ENCODE results near the gene ZBP1.

ZBP1 gene

DNA sequence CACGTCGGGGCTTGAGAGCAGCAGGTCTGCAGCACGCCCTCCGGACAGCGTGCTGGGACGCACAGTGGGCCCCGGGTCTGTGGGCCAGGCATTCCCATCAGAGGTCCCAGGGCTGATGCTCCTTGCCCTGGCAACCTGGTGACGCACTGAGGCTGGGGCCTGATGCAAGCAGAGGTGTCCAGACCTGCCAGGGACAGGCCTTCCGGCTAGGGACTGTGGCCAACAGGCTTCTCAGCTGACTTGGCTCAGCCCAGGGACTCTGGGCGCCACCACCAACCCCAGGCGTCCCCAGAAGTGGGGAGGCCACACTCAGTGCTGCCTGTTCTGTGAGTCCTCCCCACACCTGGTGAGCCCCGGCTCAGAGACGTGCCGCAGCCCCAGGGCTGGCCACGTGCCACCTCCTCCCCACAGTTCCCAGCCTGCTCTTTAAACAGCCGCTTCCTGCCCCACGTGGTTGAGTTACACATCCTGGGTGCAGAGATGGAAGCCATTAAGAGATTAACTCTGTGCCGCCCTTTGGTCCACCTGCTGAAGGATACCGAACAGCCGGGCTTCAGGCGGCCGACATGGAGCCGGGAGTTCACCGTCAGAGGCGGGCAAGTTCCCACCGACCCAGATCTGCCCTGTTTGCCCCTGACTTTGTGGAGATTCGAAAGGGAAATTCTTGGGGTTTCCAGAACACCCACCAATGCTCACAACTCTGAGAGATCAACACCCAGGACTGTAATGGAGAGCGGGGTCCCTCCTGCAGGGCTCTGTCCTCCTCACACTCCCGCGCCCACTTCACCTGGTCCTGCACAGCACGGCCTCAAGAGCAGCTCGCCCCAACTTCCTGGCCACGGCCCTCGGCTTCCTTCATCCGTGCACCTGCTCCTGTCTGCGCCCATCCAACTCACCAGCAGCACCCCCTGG lies 37.6 kb upstream of the ZBP1 start:
- peak; percentile 43 for DNase-seq

DNA sequence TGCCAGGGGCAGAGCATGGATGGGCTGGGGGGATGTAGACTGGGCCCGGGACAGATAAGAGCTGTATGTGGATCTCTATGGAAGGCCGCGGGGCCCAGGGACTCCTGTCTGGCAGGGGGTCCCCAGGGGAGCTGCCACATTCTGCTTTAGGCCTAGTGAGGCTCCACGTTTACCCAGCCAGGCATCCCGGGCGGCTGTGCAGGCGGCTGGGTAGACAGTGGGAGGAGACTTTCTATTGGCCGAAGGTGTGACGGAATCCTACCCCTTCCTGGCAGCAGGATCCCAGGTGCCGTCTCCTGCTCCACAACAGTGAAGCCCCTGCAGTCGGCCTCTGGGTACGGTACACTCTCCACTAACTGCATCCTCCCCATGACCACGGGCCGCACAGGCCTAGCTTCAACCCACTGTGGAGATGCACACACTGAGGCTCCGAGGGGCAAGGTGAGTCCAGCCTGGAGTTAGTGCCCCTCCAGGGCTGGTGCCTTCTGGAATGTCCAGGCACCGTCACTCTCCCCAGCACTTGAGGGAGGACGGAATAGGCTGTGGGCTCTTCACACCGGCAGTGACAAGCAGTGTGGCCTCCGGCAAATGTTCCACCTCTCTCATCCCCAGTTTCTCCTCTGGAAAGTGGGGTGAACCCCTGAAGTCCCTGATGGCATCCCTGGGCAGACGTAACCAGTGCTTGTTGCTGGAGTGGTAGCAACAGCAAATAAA lies 36.8 kb upstream of the ZBP1 start:
- no peak for DNase-seq

DNA sequence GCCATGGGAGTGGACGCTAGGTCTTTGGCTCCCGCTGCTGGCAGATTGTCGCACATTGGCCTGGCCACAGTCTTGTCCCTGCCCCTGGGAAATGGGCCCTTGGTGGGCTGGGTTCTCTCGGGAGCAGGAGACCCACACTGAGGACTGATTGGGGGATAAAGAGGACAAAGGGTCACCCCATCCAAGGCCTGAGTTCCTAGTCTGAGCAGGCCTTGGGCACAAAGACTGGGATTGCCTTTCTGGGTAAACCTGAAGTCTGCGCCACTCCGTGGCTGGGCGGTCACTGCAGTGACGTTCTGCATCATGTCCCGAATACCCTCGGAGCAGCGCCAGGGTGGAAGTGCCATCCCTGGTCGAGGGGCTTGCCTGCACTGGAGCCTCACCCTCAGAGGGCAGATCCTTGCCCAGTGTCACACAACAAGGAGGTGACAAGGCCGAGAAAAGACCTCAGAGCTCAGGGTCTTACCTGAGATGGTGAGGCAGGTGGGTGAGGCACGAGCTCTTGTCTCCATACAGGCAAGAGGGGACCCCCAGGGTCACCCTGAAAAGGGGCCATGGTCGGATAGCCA lies 36.1 kb upstream of the ZBP1 start:
- no peak for DNase-seq

DNA sequence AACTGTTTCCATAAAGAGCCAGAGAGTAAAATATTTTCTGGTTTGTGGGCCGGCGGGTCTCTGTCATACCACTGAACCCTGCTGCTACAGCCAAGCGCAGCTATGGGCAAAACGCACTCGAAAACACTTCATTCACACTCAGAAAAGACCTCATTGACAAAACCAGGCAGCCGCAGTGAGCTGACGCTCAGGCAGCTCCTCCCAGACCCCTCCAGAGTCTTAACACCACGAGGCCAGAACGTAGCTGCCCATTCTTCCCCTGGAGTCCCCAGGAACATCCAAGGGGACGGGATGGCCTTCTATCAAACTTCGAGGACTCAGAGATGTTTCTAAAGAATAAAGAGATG lies 35.6 kb upstream of the ZBP1 start:
- DNase-seq = no peak

DNA sequence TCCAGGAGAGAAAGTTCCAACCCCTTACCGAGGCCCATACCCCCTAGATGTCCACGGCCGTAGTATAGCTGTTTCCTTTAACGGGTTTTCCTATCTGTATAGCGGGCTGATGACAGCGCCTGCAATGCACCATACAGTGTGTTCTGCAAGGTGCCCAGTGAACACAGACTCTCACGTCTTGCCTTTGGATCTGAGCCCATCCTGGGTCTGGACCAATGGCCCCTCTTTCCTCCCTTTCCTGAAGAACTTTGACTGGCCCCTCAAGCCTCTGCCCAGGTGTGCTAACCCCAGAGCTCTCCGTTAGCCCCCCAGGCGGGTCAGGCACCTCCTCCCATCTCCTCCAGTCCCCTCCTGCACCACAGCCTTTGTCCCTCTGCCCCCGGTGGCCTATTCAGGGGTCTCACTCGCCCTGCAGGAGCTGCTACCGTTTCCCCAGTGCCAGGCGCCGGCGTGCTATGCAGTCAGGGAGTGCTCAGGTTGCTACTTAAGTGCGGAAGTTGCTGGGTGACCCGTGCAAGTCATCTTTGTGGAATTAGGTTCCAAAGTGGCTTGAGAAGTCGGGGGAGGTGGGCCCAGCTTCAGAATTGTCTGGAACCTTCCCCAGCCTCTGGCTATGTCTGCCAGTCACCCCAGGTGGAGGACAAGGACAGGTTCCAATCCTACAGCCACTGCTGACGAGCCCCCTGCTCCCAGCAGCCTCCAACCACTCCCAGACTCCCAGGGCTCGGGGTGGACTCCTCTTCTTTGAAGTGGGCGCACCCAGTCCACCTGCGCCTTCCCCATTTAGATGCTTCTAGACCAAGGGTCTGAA lies 35.0 kb upstream of the ZBP1 start:
- no peak for DNase-seq

DNA sequence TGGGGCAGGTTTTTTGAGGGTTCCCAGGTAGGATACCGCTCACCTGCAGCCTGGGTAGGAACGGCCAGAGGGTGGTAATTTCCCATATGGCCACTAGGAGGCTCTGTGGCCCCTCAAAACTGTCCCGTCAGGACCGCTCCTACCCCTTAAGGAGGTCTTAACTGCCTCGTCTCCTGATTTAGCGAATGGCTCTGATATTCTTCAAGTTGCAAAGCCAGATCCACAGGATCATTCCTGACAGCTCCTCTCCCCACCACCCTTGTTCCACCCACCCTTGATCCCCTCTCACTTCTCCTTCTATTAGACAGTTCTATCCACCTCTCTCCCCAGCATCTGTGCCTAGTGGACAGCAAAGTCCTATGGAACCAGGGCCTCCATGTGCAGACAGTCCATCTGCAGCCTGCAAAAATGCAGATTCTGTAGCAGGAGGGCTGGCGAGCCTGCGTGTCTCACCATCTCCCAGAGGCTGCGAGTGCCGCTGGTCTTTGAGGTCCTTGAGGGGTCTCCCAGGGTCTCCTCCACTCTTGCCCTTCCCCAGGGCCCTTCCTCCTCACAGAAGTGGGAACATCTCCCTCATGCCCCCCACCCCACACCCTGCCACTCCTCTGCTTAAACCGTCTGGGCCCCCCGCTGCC lies 34.3 kb upstream of the ZBP1 start:
- DNase-seq = peak; percentile 56

DNA sequence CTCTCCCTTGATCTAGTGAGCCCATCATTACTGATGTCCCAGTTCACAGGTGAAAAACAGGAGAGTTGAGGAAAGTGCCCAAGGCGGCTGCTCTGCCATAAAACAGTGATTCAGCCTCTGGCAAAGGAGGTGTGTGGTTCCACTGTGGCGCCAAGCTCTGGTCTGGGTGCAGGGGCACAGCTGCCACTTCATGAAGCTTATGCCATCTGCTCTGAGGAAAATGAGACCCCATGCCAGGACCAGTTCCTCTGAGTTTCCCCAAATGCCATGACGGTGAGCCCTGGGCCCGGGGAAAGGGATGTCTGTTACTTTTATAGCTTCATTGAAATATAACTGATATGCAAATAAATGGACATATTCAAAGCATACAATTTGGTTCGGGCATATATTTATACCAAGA lies 33.7 kb upstream of the ZBP1 start:
- DNase-seq = no peak

DNA sequence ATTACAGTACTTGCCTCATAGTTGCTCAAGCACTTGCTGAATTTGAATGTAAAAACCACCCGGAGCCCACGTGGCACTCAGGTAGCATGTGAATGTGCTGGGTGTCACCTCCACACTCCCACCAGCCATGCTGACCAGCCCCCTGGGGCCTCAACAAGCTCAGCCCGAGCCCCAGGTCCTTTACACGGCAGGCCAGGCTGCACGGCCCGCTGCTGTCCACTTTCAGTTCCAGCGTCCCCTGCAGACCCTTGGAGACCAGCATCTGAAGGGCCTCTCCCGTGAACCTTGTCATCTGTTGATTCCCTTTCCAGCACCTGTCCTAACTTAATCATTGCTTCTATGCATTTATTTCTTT lies 33.3 kb upstream of the ZBP1 start:
- no peak for DNase-seq

DNA sequence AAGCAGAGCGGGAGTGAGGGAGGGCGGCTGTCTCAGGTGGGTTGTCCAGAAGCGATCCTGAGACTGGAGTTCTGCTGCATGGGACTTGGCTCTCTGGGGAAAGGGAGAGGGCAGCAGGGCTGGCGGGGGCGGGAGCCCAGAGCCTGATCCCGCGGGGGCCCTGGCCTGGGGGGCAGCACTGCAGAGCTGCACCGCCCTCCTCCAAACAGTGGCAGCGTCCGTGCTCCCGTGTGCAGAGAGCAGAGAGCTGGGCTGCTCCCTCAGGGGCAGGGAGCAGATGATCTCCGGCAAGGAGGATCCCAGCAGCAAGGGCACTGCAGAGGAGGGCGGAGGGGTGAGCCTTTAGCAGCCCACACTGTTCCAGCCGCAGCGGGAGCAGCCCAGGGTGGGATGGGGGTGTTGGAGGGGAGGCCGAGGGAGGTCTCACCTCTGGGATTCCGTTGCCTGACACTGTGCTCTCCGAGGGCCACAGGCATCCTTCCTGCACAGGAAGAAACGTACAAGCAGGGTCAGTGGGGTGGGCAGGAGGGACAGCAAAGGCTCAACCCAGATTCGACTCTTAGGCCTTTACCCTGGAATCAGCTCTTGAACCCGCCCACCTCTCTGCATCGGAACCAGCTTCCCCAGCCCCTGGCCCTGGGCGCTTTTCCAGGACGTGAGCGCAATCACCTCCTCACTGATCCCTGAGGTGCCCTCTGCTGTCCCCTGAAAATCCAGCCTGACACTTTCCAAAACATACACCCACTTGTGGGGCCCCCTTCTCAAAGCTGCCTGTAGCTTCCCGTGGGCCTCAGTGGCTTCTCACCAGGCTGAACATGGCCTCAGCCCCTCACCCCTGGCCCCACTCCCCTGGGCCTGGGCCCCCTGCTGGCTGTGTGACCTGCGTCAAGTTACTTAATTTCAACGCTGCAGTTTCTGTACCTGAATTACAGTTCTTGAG lies 32.6 kb upstream of the ZBP1 start:
- no peak for DNase-seq

DNA sequence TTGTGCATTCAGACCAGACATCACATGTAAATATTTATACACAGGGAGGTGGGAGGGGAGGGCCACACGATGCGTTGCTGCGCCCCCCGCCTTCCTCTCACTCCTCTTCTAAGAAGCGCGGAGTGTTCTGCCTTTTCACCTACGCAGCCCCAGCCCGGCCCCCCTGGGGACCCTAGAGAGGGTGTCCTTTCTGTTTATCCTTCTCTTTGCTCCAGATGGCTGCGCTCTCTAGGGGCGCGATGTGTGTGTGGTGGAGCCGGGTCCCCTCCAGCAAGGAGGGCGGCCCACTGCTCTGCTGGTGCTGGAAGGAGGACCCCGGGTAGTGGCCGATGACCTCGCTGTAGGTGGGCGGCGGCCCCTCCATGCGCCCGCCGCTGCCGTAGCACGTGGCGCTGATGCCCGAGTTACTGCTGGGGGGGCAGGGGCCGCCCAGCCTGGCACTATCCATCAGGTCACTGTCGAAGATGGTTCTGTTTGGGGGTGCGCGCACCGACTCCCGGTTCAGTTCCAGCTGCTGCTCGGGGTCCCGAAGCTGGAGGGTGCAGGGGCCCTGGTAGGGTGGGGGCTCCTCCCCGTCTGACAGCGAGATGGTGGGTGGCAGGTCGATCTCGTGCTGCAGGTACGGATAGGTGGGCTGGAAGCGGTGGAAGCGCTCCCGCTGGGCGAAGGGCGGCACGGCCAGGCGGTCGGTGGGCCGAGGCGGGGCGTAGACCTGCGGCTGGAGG lies 31.8 kb upstream of the ZBP1 start:
- no peak for DNase-seq

DNA sequence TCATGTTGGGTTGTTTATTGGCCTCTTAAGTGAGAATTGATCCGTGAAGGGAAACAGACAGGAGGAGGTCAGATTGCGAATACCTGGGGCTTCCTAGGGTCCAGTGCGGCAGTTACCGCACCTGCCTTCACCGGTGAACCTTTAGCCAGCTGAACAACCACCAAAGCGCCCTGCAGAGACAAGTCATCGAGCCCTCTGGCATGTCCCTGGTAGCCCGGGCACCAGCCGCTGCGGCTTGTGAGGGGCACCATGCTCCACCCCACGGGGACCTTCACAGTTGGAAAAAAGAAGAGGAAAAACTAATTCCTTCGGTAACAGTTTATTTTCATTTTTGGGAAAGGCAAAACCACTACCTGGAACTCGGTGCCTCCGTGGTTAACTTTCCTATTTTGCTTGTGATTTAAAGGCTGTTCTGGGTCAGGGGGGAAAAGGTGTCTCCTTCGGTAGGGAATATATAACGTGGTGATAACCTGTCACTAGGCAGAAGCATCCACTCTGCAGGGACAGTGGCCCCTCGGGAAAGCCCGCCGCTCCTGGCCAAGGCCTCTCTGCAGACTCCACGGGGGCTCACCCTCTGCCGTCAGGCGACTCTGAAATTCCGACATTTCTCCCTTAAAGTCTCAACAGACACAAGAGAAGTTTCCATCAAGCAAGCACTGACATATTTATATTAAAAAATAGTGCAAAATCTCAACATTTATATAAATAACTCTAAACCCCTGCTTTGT lies 30.7 kb upstream of the ZBP1 start:
- no peak for DNase-seq

DNA sequence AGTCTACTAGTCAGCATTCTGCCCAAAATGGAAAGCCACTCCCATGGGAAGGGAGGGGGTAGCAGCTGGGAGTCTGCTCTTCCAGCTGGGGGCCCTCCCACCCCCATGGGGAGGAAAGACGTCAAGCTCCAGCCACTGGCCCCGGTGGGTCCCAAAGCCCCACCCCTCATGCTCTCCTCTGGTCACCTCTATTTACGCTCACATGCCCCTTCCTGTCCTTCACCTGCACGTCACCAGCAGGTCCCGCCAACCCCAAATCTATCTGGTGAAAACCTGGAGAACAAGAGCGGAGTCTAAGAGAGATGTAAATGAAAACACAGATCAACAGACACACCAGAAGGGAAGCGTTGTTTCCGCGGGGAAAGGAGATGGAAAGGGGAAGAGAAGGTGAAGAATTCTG lies 30.0 kb upstream of the ZBP1 start:
- DNase-seq = no peak

DNA sequence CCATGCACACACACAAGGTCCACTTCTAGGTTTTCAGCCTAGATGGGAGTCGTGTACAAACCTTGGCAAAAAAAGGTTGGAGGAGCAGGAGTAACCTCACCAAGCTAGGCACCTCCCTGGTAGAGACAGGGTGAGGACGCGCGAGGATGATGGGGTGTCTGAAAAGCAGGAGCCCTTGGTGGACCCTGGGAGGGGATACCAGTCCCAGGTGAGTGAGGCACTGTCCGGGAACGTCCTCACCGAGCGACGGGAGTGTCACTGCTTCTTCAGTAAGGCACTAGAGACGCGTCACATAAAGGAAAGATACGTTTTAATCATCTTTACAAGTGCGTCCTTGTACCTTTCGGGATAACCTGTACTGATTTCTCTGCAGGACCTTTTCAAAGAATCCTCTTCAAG lies 29.4 kb upstream of the ZBP1 start:
- DNase-seq = no peak

DNA sequence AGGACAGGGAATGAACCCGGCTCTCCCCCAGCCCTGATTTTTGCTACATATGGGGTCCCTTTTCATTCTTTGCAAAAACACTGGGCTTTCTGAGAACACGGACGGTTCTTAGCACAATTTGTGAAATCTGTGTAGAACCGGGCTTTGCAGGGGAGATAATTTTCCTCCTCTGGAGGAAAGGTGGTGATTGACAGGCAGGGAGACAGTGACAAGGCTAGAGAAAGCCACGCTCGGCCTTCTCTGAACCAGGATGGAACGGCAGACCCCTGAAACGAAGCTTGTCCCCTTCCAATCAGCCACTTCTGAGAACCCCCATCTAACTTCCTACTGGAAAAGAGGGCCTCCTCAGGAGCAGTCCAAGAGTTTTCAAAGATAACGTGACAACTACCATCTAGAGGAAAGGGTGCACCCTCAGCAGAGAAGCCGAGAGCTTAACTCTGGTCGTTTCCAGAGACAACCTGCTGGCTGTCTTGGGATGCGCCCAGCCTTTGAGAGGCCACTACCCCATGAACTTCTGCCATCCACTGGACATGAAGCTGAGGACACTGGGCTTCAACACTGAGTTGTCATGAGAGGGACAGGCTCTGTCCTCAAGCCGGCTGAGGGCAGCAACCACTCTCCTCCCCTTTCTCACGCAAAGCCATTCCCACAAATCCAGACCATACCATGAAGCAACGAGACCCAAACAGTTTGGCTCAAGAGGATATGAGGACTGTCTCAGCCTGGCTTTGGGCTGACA lies 28.8 kb upstream of the ZBP1 start:
- no peak for DNase-seq

DNA sequence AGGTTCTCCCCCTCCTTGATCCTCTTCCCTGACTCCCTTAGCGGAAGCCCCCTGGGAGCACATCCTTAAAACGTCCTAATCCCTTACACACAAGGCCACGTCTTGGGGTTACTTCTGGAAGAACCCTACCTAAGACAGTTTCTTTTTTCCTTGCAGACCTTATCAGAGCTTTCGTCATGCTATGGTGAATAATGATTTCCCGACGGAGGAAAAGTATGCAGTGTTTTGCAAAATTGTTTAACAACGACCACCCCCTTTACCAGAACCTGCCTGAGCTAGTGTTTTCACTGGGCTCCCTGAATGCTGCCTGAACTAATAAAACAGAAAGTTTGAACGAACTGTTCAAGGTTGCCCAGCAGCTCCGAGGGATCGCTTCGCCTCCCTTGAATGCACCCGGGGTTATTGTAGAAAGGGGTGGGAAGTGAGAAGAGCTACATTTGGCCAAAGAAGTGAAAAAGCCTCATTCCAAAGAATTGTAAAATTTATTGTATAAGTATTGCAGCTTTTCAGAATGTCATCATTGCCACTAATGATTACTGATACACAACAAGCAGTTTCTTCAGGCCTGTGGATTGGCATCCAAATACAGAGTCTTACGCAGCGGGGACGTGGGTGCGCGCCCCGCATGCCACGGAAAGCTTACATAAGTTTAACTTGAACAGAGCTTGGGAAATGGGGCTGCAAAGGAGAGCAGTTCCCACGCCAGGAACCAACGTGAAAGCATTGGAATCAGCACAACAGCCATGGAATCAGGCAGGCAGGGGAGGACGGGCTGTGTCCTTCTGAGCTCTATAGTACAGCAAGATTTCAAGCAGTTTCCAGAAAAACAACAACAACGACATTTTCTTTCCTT lies 27.9 kb upstream of the ZBP1 start:
- no peak for DNase-seq

DNA sequence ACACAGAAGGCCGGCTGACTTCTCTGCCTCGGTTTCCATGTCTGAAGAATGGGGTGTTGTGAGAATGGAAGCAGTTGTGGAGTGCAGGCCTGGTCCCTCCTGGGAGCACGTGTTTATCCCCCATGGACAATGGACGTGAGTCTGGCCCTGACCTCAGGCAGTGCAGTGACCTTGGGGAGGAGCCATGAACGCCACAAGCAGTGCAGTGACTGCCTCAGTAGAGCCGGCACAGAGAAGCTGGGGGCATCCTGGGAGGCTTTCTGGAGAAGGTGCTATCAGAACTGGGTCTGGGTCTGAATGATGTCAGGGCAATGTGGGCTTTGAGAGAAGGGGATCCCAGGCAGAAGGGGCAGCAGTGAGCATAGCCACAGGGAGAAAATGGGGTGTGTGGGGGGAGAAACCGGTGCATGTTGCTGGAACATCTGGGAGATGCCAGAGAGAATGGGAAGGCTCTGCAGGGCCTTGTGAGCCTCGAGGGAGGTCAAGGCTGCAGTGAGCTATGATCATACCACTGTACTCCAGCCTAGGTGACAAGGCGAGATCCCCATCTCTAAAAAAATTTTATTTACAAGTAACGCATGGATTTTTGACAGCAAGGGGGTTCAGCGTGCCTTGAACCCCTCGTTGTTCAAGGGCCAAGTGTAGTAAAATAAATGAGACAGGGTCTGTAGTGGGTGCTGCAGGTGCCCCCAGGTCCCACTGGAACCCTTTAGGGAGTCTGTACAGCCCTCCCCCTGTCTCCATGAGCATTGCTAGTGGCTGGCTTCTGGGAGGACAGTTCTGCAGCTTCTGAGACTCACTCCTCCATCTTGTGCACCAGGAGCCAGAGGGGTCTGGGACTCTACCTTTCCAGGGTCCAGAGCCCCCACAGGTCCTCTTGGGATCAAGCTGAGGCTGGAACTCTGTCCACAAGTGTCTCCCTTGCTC lies 27.0 kb upstream of the ZBP1 start:
- DNase-seq = no peak

DNA sequence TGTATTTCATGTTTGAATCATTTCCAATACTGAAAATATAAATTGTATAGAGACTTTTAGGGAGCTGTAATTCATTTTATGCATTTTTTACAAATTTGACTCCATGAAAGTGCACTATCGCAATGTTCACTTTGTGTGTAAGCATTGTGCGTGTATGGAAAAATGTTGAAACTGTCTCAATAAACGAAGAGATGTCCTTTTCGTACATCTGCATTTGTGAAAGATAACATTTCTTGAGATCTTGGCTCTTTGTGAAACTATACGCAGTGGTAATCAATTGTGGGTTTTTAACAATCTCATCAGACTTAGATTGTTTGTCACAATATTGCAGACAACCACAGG lies 18.6 kb upstream of the ZBP1 start:
- no peak for DNase-seq
